ENCODE measurements around the gene CYB5R3.
"Not testable (repeated sequence)": the region's sequence is repeated elsewhere in the genome, so short reads cannot be mapped to it uniquely, and the experiment has no call there.

CYB5R3 gene

DNA sequence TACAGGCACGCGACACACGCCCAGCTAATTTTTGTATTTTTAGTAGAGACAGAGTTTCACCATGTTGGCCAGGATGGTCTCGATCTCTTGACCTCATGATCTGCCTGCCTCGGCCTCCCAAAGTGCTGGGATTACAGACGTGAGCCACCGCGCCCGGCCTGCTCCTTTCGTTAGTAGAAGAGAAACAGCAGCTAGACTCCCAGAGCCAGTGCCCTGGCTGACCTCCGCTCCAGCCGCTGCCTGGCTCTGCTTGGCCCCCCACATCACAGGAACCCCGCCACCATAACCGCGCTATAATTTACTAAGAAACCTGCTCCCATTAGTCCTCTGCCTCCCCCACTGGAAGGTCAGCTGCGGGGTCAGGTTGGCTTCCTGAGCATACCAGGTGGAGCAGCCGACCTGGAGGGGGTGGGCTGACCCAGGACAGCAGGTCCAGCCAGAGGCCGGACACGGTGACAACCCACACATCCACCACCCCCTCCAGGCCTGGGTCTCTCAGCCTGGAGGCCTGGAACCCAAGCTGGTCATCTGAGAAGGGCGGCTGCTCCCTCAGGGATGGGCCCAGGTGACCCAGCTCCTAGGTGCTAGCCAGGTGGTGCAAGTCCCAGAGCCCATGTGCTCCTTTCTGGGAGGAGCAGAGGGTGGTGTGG lies 27.0 kb downstream of the CYB5R3 start:
- DNase-seq = no peak

GRCh38 chr22:42621505-42622002 lies 27.6 kb downstream of the CYB5R3 start:
- DNase-seq = peak; percentile 60

GRCh38 chr22:42620084-42620483 lies 29.1 kb downstream of the CYB5R3 start:
- no peak for DNase-seq

- DNase-seq = no peak
Measured at GRCh38 chr22:42619261-42620063, 29.7 kb downstream of the CYB5R3 start.

DNA sequence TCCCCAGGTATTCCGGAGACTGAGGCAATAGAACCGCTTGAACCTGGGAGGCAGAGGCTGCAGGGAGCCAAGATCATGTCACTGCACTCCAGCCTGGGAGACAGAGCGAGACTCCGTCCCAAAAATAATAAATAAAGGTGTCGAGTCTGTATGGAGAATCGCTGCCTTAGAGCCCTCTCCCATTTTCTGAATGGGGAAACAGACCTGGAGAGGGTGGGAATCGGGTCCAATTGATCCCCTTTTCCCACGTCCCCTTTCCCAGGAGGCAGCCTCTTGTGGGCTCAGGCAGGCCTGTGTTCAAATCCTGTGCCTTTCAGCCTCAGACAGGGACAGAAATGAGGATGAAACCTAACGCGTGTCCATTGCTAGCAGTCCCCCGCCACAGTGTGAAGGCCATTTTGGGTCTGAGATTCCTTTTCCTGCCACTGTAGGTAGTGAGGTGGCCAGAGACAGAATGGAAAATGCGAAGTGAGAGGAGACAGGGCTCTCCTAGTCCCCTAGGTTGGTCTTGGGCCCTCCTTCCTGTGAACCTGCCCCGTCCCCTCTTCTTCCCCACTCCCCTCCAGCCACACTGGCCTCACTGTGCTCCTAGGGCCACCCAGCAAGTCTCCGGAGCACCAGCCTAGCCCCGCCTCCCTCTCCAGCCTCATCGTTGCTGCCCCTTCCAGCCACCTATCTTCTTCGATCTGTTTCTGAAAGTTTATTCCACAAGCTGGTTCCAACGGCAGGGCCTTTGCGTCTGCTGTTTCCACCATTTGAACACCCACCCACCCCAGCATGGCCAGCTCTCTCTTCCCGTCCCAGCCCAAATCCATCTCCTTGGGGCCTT lies 31.8 kb downstream of the CYB5R3 start:
- no peak for DNase-seq

DNA sequence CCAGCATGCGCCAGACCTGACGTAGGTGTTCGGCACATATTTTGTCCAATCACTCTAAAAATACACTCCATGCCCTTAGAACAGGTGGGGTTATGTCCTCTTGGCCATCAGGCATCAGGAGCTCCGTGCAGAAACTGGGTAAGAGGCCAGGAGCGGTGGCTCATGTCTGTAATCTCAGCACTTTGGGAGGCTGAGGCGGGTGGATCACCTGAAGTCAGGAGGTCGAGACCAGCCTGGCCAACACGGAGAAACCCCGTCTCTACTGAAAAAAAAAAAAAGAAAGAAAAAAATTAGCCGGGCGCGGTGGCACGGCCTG lies 33.4 kb downstream of the CYB5R3 start:
- not testable (repeated sequence) for DNase-seq

GRCh38 chr22:42615092-42615859 lies 33.9 kb downstream of the CYB5R3 start:
- peak; percentile 94 for DNase-seq

GRCh38 chr22:42614312-42615091 lies 34.7 kb downstream of the CYB5R3 start, which contains the start of gene POLDIP3:
Gene POLDIP3 (minus strand): TSS chr22:42614883. CDS start chr22:42614857, 26 bp downstream.
- peak; percentile 98 for DNase-seq

- DNase-seq = no peak
Measured at GRCh38 chr22:42613872-42614301, 35.3 kb downstream of the CYB5R3 start.

DNA sequence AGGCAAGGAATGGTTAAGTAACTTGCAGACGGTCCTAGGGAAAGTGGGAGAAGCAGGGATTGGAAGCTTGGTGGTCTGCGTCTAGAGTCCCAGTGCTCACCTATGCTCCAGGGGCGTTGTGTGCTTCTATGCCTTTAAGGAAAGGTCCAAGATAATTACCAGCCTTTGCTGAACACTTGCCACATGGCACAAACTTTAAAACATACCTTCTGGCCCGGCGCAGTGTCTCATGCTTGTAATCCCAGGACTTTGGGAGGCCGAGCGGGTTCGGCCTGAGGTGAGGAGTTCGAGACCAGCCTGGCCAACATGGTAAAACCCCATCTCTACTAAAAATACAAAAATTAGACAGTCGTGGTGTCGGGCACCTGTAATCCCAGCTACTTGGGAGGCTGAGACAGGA lies 36.9 kb downstream of the CYB5R3 start:
- no peak for DNase-seq

- no peak for DNase-seq
Measured at GRCh38 chr22:42611051-42611450, 38.1 kb downstream of the CYB5R3 start.

DNA sequence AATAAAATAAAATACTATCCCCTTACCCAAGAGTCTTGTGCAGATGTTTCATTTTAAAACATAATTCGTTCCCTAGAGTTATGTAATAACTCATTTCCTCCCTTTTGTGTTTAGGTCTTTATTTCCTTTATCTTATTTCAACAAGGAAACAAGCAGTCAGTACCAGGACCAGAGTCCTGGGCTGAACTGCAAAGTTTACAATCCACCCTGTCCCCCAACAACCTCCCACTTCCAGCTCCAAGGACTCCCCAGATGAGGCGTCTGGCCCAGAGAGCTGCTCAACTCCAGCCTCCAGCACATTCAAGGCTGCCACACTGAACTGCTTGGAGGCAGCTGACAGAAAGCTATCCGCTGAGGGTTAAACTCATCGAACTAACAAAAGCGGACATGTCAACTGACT lies 39.0 kb downstream of the CYB5R3 start:
- no peak for DNase-seq

- no peak for DNase-seq
Measured at GRCh38 chr22:42608823-42609361, 40.3 kb downstream of the CYB5R3 start.

DNA sequence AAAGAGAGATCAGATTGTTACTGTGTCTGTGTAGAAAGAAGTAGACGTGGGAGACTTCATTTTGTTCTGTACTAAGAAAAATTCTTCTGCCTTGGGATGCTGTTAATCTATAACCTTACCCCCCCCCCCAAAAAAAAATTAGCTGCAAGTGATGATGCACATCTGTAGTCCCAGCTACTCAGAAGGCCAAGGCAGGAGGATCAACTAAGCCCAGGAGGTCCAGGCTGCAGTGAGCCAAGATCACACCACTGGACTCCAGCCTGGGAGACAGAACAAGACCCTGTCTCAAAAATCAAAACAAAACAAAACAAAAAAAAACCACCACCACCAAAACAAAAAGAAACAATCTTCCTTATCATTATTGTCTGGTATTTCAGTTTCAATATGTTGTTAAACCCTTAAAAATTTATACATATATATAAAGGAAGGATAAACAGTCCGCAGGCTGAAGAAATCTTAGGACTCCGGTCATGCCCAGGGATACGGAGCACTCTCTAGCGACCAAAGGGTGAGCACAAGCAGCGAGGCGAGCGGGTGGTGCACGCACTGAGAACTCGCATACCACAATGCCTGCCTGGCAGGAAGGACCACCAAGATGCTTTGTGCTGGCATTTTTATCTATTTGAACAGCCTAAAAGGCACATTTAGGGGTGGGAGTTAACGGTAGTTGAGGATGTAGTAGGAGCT lies 40.9 kb downstream of the CYB5R3 start:
- no peak for DNase-seq

GRCh38 chr22:42607641-42608040 lies 41.6 kb downstream of the CYB5R3 start:
- not testable (repeated sequence) for DNase-seq

DNA sequence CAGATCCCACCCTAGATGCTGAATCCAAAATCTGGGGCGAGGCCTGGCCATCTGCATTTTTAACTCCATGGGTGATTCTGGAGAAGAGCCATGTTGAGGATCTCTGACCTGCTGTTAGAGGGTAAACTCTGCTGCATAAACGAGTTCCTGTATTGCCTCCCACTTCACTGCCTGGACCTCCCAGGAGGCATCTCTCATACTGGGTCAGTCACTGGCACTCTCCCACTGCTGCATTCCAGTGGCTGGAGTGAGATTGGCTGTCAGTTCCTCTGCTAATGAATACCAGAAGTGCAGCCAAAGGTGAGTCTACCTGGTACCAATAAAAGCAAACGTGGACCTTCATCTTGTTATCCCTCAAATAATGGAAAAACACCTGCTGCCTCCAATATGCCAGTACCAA lies 44.8 kb downstream of the CYB5R3 start:
- DNase-seq = no peak

DNA sequence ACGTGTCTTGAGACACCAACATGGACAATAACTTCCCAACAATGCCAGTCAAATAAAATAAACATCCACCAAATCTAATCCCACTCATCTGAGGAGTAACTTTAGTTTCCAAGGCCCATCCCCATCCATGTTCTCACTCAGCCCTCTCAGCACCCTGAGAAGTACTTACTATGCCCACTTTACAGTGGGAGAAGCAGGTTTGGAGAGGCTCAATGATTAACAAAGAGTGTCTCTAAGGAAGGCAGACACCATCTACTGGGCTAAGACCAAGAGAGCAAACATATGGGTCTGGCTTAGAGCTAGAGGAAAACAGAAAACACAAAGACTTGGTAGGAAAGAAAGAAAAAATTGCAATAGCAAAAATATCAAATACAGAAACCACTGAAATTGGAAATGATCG lies 45.8 kb downstream of the CYB5R3 start:
- DNase-seq = no peak

GRCh38 chr22:42602470-42602869 lies 46.7 kb downstream of the CYB5R3 start:
- no peak for DNase-seq

- no peak for DNase-seq
Measured at GRCh38 chr22:42601879-42602465, 47.2 kb downstream of the CYB5R3 start.

- no peak for DNase-seq
Measured at GRCh38 chr22:42596863-42597530, 52.2 kb downstream of the CYB5R3 start.

All from CD4-positive, alpha-beta T cell treated with Interleukin-17A for 1 hour (primary cell).